ENCODE measurements around the gene PHF1.

Gene PHF1

DNA sequence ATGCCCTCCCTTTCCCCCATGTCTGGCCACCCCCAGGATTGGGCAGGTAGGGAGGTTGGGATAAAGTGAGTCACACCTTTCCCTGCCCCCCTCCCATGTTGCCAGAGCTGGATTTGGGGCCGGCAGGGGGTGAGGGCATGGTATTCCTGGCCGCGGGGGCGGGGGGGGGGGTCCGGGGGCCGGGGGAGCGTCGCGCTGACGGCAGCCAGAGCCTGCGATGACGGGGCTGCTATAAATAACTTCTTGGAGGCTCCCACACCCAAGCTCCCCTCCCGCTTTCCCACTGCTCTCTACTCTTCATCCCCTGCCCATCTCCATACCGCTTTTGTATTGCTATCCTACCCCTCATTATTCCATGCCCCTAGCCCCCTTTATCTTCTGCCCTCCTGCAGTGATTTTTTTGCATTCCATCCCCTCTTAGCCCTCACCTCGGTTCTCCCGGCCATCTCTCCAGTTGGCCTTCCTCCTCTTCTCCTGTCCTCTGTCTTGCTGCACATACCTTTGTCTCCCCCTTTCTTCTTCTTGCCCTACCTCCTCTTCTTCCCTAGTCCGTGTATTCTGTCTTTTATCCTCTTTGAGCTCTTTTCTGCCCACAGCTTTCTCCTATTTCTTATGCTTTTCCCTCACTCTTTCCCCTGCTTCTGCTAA is 22.9 kb downstream of the PHF1 start:
- DNase-seq (ENCODE audit: low read depth in 2 of 2), result peak in 1 of 2 donors; percentile 47
- TF ChIP-seq, protein P1, sequence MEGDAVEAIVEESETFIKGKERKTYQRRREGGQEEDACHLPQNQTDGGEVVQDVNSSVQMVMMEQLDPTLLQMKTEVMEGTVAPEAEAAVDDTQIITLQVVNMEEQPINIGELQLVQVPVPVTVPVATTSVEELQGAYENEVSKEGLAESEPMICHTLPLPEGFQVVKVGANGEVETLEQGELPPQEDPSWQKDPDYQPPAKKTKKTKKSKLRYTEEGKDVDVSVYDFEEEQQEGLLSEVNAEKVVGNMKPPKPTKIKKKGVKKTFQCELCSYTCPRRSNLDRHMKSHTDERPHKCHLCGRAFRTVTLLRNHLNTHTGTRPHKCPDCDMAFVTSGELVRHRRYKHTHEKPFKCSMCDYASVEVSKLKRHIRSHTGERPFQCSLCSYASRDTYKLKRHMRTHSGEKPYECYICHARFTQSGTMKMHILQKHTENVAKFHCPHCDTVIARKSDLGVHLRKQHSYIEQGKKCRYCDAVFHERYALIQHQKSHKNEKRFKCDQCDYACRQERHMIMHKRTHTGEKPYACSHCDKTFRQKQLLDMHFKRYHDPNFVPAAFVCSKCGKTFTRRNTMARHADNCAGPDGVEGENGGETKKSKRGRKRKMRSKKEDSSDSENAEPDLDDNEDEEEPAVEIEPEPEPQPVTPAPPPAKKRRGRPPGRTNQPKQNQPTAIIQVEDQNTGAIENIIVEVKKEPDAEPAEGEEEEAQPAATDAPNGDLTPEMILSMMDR (IDR thresholded peaks at IDR 0.05; ENCODE audit: low read depth, low read length), result no peak
- H3K4me3 ChIP-seq (replicated peaks in 1 of 2; ENCODE audit: low read depth in 2 of 2, low read length in 2 of 2), result no peak overlapping the region

DNA sequence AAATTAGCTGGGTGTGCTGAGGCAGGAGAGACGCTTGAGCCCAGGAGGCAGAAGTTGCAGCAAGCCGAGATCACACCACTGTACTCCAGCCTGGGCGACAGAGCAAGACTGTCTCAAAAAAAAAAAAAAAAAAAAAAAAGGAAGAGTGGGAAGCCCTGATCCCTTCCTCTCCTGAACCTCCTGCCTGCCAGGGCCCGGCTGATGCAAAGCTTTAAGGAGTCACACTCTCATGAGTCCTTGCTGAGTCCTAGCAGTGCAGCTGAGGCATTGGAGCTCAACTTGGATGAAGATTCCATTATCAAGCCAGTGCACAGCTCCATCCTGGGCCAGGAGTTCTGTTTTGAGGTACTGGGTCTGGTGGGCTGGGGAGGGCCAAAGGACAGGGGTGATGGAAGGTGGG is 24.1 kb downstream of the PHF1 start:
- TF ChIP-seq, protein P1 (IDR thresholded peaks at IDR 0.05; ENCODE audit: low read depth, low read length), result no peak
- no peak overlapping the region for H3K4me3 ChIP-seq (replicated peaks in 1 of 2; ENCODE audit: low read depth in 2 of 2, low read length in 2 of 2)
- no peak for DNase-seq (ENCODE audit: low read depth in 2 of 2)

DNA sequence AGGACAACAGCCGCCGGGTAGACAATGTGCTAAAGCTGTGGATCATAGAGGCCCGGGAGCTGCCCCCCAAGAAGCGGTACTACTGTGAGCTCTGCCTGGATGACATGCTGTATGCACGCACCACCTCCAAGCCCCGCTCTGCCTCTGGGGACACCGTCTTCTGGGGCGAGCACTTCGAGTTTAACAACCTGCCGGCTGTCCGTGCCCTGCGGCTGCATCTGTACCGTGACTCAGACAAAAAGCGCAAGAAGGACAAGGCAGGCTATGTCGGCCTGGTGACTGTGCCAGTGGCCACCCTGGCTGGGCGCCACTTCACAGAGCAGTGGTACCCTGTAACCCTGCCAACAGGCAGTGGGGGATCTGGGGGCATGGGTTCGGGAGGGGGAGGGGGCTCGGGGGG is 26.9 kb downstream of the PHF1 start:
- DNase-seq (ENCODE audit: low read depth in 2 of 2), result no peak
- H3K4me3 ChIP-seq (replicated peaks in 1 of 2; ENCODE audit: low read depth in 2 of 2, low read length in 2 of 2), result no peak overlapping the region
- TF ChIP-seq, protein P1 (IDR thresholded peaks at IDR 0.05; ENCODE audit: low read depth, low read length), result no peak

DNA sequence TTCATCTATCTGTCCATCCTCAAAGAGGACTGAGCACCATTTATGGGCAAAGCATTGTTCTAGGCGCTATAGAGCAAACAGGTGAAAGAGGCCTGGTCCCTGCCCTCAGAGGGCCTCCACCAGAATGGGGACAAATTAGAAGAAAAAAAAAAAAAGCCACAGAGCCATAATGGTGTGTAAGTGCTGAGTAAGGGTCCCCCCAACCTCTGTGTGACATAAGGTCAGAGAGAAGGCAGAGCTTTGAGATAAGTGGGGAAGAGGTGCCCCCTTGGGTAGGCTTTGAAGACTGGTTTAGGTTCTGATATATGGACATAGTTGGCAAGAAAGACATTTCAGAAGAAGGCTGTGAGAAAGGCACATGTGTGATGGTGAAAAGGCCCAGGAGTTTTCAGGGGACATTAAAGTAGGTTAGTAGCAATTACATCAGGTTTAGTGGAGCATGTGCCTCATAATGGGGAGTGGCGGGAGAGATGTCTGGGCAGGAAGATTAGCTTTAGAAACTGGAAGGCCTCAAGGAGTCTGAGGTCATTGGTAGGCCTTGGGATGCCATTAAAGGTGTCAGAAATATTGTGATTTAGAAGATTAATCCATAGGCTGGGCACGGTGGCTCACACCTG is 28.3 kb downstream of the PHF1 start:
- H3K4me3 ChIP-seq (replicated peaks in 1 of 2; ENCODE audit: low read depth in 2 of 2, low read length in 2 of 2), result no peak overlapping the region
- TF ChIP-seq, protein P1 (IDR thresholded peaks at IDR 0.05; ENCODE audit: low read depth, low read length), result no peak
- DNase-seq (ENCODE audit: low read depth in 2 of 2), result no peak

DNA sequence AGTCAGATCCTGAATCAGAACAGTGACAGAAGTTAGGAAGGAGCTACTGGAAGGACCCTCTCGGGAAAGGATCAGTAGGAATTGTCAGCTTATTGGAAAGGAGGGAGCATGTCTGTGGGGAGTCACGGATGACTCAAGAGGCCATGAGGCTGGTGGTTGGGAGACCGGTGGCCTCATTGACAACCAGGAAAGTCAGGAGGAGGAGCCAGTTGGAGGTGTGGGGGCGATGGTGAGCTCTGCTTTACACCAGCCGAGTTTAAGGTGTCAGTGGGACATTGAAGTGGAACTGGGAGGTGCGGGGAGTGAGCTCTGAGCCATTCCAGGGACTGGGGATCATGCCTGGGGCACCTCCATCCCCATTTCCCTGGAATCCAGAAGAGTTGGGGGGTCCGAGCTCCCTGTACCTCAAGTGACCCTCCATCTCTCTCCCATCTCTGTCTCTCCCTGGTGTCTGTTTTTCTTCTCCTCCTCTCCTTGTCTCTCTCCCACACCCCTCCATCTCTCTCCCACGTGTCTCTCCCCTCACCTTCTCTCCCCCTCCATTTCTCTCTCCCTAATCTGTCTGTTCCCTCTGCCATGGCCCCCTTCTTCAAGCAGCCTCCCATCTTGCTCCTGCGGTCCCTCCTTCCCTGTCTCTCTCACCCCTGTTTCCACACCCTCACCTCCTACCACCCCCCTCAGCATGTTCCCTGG is 29.3 kb downstream of the PHF1 start:
- H3K4me3 ChIP-seq (replicated peaks in 1 of 2; ENCODE audit: low read depth in 2 of 2, low read length in 2 of 2), result no peak overlapping the region
- DNase-seq (ENCODE audit: low read depth in 2 of 2), result no peak
- TF ChIP-seq, protein P1 (IDR thresholded peaks at IDR 0.05; ENCODE audit: low read depth, low read length), result no peak

DNA sequence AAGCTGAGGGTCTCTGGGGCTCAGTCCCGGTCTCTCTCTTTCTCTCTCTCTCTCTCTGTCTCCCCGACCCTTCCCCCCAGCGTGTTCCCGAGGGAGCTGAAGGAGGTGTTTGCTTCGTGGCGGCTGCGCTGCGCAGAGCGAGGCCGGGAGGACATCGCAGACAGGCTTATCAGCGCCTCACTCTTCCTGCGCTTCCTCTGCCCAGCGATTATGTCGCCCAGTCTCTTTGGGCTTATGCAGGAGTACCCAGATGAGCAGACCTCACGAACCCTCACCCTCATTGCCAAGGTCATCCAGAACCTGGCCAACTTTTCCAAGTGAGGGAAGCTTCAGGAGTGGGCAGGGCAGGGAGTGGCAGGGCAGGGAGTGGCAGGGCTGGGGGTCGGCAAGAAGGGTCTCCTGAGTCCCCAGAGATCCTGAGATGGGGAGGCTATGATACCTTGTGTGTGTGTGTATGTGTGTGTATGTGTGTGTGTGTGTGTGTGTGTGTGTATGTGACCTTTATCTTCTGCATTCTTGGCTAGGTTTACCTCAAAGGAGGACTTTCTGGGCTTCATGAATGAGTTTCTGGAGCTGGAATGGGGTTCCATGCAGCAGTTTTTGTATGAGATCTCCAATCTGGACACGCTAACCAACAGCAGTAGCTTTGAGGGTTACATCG is 30.0 kb downstream of the PHF1 start:
- TF ChIP-seq, protein P1 (IDR thresholded peaks at IDR 0.05; ENCODE audit: low read depth, low read length), result no peak
- no peak for DNase-seq (ENCODE audit: low read depth in 2 of 2)
- no peak overlapping the region for H3K4me3 ChIP-seq (replicated peaks in 1 of 2; ENCODE audit: low read depth in 2 of 2, low read length in 2 of 2)
